ENCODE measurements around the gene IL6.
A peak's percentile ranks its signal among the peaks of the same experiment; 100 is the strongest.
"Not testable (repeated sequence)": the region's sequence is repeated elsewhere in the genome, so short reads cannot be mapped to it uniquely, and the experiment has no call there.

Gene IL6

DNA sequence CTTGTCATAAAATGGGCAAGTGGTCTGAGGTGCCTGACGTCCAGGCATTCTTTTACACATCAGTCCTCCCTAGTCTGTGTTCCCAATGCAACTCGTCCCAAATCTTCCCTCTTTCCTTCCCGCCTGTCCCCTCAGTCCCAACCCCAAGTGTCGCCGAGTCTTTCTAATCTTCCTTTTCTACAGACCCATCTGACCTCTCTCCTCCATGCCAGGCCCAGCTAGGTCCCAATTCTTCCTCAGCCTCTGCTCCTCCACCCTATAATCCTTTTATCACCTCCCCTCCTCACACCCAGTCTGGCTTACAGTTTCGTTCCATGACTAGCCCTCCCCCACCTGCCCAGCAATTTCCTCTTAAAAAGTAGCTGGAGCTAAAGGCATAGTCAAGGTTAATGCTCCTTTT is 22.3 kb upstream of the IL6 start:
- DNase-seq, result not testable (repeated sequence)

DNA sequence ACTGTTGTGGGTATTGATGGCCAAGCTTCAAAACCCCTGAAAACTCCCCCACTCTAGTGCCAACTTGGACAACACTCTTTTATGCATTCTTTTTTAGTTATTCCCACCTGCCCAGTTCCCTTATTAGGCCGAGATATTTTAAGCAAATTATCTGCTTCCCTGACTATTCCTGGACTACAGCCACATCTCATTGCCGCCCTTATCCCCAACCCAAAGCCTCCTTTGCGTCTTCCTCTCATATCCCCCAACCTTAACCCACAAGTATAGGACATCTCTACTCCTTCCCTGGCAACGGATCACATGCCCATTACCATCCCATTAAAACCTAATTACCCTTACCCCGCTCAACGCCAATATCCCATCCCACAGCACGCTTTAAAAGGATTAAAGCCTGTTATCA is 21.1 kb upstream of the IL6 start:
- not testable (repeated sequence) for DNase-seq

GRCh38 chr7:22707026-22707691 is 19.8 kb upstream of the IL6 start:
- not testable (repeated sequence) for DNase-seq

- not testable (repeated sequence) for DNase-seq
Observed at GRCh38 chr7:22708214-22708613, 18.8 kb upstream of the IL6 start.

GRCh38 chr7:22708677-22709061 is 18.3 kb upstream of the IL6 start:
- not testable (repeated sequence) for DNase-seq

GRCh38 chr7:22709062-22709829 is 17.8 kb upstream of the IL6 start:
- not testable (repeated sequence) for DNase-seq

GRCh38 chr7:22709857-22710256 is 17.1 kb upstream of the IL6 start:
- no peak for DNase-seq

GRCh38 chr7:22712999-22713398 is 14.0 kb upstream of the IL6 start:
- no peak for DNase-seq

GRCh38 chr7:22713463-22713862 is 13.5 kb upstream of the IL6 start:
- no peak for DNase-seq

DNA sequence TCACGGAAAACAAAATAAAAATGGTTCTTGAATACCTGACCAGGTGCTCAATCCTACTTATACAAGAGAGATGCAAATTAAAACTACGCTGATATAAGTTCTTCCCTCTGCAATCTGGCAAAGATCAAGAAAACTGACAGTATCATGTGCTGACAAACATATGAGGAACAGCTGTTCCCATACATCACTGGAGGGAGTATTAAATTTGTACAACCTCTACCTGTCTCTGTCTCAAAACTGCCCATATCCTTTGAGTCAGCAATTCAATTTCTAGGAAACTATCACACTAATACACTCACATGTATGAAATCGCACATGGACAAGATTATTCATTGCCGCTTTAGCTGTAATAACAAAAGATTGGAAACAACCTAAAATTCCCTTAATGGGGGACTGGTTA is 11.0 kb upstream of the IL6 start:
- DNase-seq, result no peak

DNA sequence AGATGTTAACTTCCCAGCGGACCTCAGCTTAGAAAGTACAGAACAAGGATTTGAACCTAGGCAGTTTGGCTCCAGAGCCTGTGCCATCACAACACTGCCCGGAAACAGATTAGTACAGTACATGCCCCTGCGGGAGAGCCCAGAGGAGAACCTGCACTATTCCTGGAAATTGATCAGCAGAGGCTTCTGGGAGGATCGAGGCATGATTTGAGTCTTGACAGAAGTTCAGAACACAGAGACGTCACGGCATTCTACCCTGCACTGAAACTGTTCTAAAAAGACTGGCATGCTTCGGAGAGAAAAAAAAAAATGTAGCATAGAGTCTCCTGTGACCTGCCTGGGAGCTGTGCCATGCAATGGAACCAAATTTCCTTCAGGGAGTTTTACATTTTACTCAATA is 9.2 kb upstream of the IL6 start:
- DNase-seq, result no peak

DNA sequence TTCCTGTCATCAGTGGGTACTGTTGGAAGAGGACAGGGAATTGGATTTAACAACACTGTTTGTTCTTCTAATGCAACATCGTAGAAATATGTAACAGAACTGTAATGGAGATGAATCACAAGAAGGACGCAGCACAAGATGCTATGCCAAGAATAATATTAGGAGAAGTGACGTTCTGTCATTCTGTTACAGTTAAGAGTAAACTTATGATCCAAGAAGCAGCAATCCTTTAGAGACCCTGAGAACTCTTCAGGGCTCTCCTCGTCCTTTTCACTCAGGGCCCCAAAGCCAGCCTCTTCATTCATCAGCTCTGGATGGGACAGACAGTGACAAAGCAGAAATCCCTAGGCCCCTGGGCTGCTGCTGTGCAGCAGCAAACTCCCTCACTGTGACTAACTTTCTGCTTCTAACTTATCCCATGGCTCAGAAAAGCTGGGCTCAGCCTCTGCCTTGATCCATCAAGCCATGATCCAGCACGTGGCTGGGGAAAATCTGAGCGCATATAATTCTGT is 8.7 kb upstream of the IL6 start:
- DNase-seq, result peak; percentile 89

DNA sequence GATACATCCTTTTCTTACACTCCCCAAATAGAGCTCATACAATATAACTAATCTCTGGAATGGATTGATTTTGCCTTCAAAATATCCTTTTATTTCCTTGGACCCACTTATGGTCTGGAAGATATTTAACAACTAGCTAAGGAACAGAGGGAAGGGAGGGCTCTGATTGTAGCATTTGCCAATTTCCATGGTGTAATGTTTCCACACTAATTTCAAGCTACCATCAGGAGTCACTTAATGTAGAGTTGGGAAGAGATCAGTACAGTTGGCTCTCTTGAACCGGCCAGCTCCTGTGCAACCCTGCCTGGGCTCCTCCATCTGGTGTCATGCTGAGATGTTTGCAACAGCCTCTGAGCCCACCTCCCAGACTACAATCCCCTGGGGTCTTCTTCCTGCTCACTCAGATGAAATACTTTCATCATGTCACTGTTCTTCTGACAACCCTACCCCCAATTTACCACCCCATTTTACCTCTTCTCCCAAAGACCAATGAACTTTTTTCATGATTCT is 8.0 kb upstream of the IL6 start:
- DNase-seq, result no peak

DNA sequence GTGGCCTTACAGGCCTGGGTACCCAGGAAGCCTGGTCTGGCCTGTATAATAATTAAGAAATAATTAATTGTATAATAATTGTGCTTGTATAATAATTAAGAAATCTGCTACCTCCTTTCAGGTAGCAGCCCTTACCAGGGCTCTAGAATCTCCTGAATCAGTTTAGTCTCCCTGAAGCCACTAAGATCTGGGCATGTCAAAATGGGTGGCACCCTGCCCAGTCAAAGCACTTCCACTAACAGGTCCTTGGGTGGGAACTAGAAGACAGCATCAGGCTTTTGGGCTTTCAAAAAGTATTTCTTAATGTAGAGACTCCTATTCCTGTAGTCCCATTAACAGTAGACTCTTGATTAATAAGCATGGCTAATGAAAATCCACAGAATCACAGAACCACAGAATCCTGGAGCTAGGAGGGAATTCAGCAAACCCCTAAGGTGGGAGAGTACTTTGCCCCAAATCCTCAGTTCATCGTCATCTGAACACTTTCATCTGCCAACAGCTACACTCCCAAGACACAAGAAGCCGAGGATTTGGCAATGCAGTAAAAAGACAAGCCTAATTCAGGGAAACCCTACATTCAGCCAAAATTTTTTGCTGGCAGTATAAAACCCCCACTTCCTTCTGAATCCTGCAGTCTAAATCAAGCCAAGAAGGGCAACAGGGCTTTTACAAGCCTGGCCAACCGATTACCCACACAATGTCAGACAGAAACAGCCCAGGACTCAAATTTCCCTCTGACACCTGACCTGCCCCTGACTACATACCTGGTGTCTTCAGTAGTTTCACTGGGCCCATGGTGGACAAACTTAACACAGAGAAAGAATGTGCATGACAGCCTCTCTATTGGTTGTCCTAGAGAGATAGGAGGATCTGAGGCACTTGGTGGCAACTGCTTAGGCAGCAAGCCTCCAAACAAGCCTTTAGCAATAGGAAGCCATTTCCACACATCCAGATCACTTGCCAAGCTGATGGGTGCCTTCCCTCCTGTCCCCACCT is 5.9 kb upstream of the IL6 start:
- DNase-seq, result no peak

- no peak for DNase-seq
Observed at GRCh38 chr7:22722536-22723180, 4.3 kb upstream of the IL6 start.

DNA sequence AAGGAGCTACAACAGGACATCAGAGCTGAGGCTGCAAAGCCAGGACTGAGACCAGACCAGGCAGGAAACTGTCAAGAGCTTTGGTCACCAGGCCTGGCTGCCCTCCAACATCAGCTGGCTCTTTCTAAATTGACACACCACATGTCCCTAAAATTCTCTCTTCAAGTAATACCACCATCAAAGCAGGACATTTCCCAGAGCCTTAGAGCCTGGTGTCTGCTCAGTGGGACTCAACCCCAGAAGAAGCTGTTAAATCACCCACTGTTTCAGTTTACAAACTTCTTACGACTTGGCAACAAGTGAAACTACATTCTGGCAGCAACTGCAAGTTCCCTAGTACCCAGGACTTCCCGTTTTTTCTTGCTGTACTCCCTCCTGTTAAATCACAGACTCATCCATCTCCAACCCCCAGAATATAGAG is 3.8 kb upstream of the IL6 start:
- DNase-seq, result no peak

DNA sequence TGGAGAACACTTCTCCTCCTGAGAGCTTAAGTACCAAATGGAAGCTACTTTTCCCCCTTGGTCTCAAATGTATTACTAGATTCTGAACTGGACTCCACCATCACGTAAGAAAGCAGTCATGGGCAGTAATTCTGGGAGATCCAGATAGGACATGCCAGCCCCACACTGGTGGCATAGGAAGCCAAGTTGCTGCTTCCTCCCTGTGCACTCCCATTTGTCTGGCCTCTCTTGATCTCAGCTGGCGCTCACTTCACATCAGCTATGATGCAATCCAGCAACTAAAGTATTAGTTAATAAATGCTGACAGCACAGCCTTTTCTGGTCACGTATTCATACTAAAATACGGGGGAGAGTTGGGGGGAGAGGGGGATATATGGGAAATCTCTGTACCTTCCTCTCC is 3.4 kb upstream of the IL6 start:
- DNase-seq, result peak; percentile 23

DNA sequence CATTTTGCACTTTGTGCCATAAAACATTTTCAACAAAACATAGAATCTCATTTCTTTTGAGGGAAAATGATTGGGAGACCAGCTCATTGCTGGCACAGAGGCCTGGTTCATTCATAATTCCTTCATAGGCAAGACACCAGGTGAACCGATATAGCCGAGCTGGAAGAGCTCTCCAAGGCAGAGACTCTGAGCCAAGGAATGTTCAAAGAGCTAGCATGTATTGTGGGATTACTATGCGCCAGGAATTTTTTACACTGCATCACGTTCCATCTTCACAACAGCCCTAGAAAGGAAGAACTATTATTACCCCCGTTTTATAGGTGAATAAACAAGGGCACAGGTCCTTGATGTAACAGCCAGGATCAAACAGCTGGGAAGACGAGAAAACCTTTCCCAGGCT is 2.1 kb upstream of the IL6 start:
- DNase-seq, result peak; percentile 30

- DNase-seq, result peak; percentile 20
Observed at GRCh38 chr7:22725585-22725984, 1.4 kb upstream of the IL6 start.

GRCh38 chr7:22726345-22726906 is 574 bp upstream of the IL6 start:
- peak; percentile 85 for DNase-seq

- DNase-seq, result no peak
Observed at GRCh38 chr7:22727714-22728035, 675 bp downstream of the IL6 start.
